Measurements from ENCODE around the gene SORBS1.

Gene SORBS1

GRCh38 chr10:95405655-95406054, 155.5 kb downstream of the SORBS1 start:
- DNase-seq: no peak

DNA sequence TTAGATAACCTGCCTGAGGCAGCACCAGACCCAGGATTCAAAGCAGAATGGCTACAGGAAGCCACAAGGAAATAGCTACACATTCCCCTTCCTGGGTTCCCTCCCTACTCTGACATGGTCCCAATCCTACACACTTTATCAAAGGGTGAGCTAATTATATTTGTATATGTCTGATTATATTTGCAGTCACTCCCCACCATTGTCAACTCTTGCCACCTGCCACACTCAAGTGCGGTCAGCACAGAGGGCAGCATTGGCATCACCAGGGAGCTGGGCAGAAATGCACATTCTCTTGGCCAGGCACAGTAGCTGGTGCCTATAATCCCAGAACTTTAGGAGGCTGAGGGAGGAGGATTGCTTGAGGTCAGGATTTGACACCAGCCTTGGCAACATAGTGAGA, 156.3 kb downstream of the SORBS1 start:
- no peak for DNase-seq

GRCh38 chr10:95404462-95404858, 156.7 kb downstream of the SORBS1 start:
- DNase-seq: no peak

DNA sequence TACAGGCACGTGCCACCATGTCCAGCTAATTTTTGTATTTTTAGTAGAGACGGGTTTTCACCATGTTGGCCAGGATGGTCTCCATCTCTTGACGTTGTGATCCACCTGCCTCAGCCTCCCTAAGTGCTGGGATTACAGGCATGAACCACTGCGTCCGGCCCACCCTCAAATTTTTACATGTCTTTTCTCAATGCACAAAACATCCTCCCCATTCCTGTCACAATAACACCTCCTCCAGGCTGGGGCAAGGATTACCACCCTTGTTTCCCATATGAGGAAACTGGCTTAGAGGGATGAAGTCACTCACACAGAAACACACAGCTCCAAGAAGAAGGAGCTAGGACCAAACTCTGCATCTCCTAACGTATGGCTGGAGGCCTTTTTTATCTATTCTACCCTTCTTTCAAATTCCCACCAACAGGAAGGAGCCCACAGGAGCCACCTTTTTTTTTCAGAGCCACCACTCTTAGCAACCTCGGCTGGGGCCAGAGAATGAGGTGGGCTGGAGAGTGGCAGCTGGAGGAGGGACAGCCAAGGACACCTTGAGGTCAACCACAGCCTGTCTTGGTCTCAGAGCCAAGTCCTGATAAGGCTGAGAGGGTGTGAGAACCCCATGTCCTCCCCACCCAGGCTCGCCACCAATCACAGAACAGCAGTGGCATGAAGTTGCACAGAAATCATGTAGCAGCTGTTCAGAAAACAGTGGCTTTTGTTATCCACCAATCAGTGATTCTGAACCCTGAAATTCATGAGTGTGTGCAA, 157.3 kb downstream of the SORBS1 start:
- DNase-seq: no peak

- no peak for DNase-seq
These were observed 159.3 kb downstream of the SORBS1 start for GRCh38 chr10:95401704-95402469.

- no peak for DNase-seq
These were observed 160.4 kb downstream of the SORBS1 start for GRCh38 chr10:95400787-95401186.

- no peak for DNase-seq
These were observed 162.0 kb downstream of the SORBS1 start for GRCh38 chr10:95399183-95399582.

- DNase-seq: no peak
These were observed 163.4 kb downstream of the SORBS1 start for GRCh38 chr10:95397747-95398146.

DNA sequence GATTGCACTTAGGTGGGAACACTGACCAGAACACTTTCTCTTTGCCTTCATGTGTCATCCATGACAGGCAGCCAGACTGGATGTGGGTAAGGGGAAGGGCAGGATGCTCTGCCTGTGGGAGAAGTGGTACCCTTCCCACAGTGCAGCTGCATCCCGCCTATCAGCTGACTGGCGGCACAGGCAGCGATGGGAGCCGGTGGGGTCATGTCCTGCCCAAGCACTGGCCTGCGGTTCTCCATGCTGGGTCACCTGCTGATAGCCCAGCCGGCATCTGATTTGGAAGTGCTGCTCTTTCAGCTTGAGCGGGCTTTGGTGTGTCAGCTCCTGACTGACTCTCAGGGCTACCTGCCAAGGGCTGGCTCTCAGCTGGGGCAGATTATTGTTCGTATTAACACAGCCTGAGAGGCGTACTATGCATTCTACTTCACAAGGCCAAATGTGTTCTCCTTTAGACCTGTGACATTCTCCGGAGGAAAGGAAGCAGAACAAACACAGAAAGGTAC, 165.2 kb downstream of the SORBS1 start:
- DNase-seq: no peak

DNA sequence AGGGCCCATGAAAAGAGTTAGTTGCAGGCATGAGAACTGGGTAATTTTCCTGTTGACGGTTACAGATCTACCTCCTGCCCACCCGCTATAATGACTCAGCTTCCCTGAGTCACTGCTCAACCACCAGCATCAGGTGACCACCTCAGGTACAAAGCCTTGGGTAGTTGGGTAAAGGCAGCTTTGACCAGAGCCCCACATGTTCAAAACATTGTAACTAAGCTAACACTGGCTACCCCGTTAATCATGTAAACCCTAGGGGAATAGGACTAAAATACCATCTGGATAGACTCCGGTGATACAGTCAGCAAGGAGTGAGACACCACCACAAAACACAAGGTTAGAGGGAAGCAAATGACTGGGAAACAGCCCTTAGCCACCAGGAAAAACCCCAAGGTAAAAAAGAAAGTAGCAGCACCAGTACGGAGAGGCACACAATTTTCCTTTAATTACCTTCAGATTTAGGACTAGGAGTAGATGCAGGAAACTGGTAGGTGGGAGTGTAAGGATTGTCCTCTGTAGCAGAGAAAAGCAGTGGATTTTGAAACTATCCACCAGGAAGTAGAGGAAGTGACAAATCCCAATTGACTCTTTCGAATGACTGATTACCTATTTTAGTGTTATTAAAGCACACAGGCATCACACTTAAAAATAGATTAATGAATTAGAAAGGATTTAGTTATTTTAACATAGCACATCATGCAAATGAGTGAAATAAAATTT, 166.8 kb downstream of the SORBS1 start:
- peak; percentile 55 for DNase-seq

GRCh38 chr10:95392681-95393164, 168.4 kb downstream of the SORBS1 start:
- DNase-seq: no peak

DNA sequence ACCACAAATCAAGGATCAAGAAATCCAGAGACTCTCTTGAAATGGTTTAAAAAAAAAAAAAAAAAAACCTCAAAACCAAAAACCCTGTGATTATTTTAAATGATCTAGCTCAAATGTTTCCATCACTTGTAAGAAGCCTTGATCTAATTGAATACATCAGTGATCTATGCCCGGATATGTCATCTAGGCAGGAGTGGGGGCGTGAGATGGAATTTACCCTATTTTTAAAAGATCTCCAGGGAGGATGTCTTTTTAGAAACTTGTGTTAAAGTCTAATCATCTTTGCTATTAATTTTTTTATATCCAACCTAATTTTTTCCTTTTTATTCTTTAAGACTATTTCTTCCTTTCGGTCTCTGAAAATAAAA, 169.0 kb downstream of the SORBS1 start:
- DNase-seq: no peak

GRCh38 chr10:95391581-95392216, 169.5 kb downstream of the SORBS1 start:
- DNase-seq: no peak

GRCh38 chr10:95391164-95391563, 170.0 kb downstream of the SORBS1 start:
- no peak for DNase-seq

GRCh38 chr10:95389982-95390381, 171.2 kb downstream of the SORBS1 start:
- no peak for DNase-seq

GRCh38 chr10:95389176-95389575, 172.0 kb downstream of the SORBS1 start:
- no peak for DNase-seq

DNA sequence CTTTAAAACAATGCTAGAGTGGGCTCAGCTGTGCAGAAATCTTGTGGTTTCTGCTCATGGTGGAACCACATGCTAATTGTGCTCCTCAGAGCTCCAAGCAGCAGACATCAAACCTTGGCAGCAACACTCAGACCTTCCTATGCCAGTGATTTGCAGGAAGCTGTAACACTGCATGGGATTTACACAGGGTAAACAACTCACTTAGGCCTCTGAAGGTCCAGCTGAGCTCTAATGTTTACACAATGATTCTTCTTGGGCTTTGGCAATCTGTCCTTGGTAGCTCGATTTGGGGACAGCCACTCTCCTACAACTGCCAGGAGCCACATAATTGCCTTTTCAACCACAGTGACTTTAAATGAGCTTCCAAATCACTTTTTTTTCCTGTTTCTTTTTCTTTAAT, 172.6 kb downstream of the SORBS1 start:
- no peak for DNase-seq

DNA sequence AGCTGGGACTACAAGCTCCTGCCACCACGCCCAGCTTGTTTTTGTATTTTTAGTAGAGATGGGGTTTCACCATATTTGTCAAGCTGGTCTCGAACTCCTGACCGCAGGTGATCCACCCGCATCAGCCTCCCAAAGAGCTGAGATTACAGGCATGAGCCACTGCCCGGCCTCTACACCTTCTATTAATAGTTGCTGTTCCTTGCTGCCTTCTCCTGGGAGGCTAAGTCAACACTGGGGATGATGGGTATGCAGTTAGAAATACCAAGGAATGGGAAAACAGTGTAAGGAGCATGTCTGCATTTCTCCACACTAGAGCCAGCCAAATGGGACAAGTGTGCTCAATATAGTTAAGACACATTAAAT, 173.1 kb downstream of the SORBS1 start:
- no peak for DNase-seq

- no peak for DNase-seq
These were observed 177.0 kb downstream of the SORBS1 start for GRCh38 chr10:95384011-95384704.

GRCh38 chr10:95382596-95382995, 178.6 kb downstream of the SORBS1 start:
- DNase-seq: no peak

- no peak for DNase-seq
These were observed 179.0 kb downstream of the SORBS1 start for GRCh38 chr10:95382174-95382573.

- no peak for DNase-seq
These were observed 183.2 kb downstream of the SORBS1 start for GRCh38 chr10:95377950-95378349.

Data from NCI-H226 (cell line).